NCI-H2107 treated with DMSO at 0.1 percent for 48 hours (cell line): ENCODE results near the gene ZNF692.
"Not testable (repeated sequence)": the region's sequence is repeated elsewhere in the genome, so short reads cannot be mapped to it uniquely, and the experiment has no call there.

ENCODE experiments used
- DNase-seq: peaks from one replicate; lab custom pipeline; 2025; ENCODE audit not compliant: unreplicated experiment; lab: John Stamatoyannopoulos, UW

Gene ZNF692

GRCh38 chr1:248858891-248859889 lies at the start of gene ZNF692:
ZNF692 (minus strand) TSS chr1:248859085; CDS start chr1:248858309, 776 bp downstream.
- DNase-seq, result peak; percentile 87

GRCh38 chr1:248906753-248907661 lies 48.1 kb upstream of the ZNF692 start:
- DNase-seq, result peak; percentile 13

GRCh38 chr1:248906009-248906752 lies 47.3 kb upstream of the ZNF692 start, which contains the start of gene PGBD2:
PGBD2 (plus strand) TSS chr1:248906235; CDS start chr1:248913863, 7,628 bp downstream.
- DNase-seq, result peak; percentile 90

GRCh38 chr1:248905662-248906008 lies 46.8 kb upstream of the ZNF692 start:
- no peak for DNase-seq

- no peak for DNase-seq
These were observed 45.7 kb upstream of the ZNF692 start for GRCh38 chr1:248904437-248905216.

GRCh38 chr1:248901578-248901977 lies 42.7 kb upstream of the ZNF692 start:
- DNase-seq, result no peak

- DNase-seq, result no peak
These were observed 41.8 kb upstream of the ZNF692 start for GRCh38 chr1:248900637-248901036.

GRCh38 chr1:248897412-248898337 lies 38.8 kb upstream of the ZNF692 start:
- DNase-seq, result no peak

GRCh38 chr1:248894837-248895236 lies 36.0 kb upstream of the ZNF692 start:
- no peak for DNase-seq

GRCh38 chr1:248892590-248892989 lies 33.7 kb upstream of the ZNF692 start:
- DNase-seq, result no peak

GRCh38 chr1:248891758-248892157 lies 32.9 kb upstream of the ZNF692 start:
- no peak for DNase-seq

- DNase-seq, result no peak
These were observed 31.9 kb upstream of the ZNF692 start for GRCh38 chr1:248890549-248891498.

GRCh38 chr1:248889914-248890243 lies 31.0 kb upstream of the ZNF692 start:
- DNase-seq, result not testable (repeated sequence)

GRCh38 chr1:248886237-248886895 lies 27.5 kb upstream of the ZNF692 start:
- DNase-seq, result no peak

- no peak for DNase-seq
These were observed 26.8 kb upstream of the ZNF692 start for GRCh38 chr1:248885646-248886045.

GRCh38 chr1:248884632-248885295 lies 25.9 kb upstream of the ZNF692 start:
- DNase-seq, result no peak

GRCh38 chr1:248882427-248882826 lies 23.5 kb upstream of the ZNF692 start:
- not testable (repeated sequence) for DNase-seq
